GM13976 (cell line): ENCODE results near the gene FGF8.

Source experiments
- DNase-seq: peaks from one replicate; pipeline ENCODE4 v3.0.0; 2012; ENCODE audit warnings: low spot score
- CTCF ChIP-seq: IDR thresholded peaks from 2 replicates; pipeline ENCODE4 v1.5.1; 2012; ENCODE audit warnings: borderline replicate concordance, mild to moderate bottlenecking; ENCODE audit not compliant: insufficient read depth; ENCODE audit errors: extremely low read depth, missing control alignments, control extremely low read depth
- in situ Hi-C: fragments of 300-500 bp; cut with MboI; formaldehyde crosslinking; loops from one replicate; pipeline ENCODE4 v1.12.0; 2022; ENCODE audit warnings: low sequenced_read_pairs, mixed read lengths, inconsistent platforms; ENCODE audit not compliant: unreplicated experiment

FGF8 gene

GRCh38 chr10:101749047-101750016 lies 26.6 kb downstream of the FGF8 start:
- in situ Hi-C loops: no loop called here
- DNase-seq: no peak
- no peak for TF ChIP-seq CTCF

GRCh38 chr10:101748496-101748895 lies 27.4 kb downstream of the FGF8 start:
- no peak for DNase-seq
- no peak for TF ChIP-seq CTCF
- in situ Hi-C loops: no loop called here

- in situ Hi-C loops: no loop called here
- no peak for TF ChIP-seq CTCF
- DNase-seq: no peak
These were observed 30.7 kb downstream of the FGF8 start for GRCh38 chr10:101745074-101745696.

GRCh38 chr10:101744267-101744666 lies 31.6 kb downstream of the FGF8 start:
- no peak for TF ChIP-seq CTCF
- in situ Hi-C loops: no loop called here
- no peak for DNase-seq

GRCh38 chr10:101741938-101742337 lies 34.0 kb downstream of the FGF8 start:
- no peak for DNase-seq
- in situ Hi-C loops: no loop called here

GRCh38 chr10:101736666-101737065 lies 39.2 kb downstream of the FGF8 start:
- no peak for DNase-seq
- in situ Hi-C loops: no loop called here
- TF ChIP-seq CTCF: no peak

More at GRCh38 chr10:101741938-101742337, 34.0 kb downstream of the FGF8 start:
- no peak for TF ChIP-seq CTCF
